CD14-positive monocyte (primary cell): ENCODE data around the gene APP. TPM values are rescaled to one million over a fixed set of nuclear protein-coding genes. Genes with fewer than 3 reads are reported as not detected.

Experiments
- DNase-seq, 3 donors: peaks; one replicate each; pipeline ENCODE4 v3.0.0-alpha.2; 2011 to 2022
- H2AFZ ChIP-seq: 2 replicates; pipeline ENCODE4 v1.6.0; 2012; ENCODE audit warnings: mild to moderate bottlenecking, low read depth, low read length, inconsistent platforms; ENCODE audit not compliant: insufficient read depth, poor library complexity, severe bottlenecking
- H3K27ac ChIP-seq, 2 donors: 1 replicate in 1 of 2; 2 replicates in 1 of 2; pipeline ENCODE4 v1.5.1; 2012 to 2013; ENCODE audit warnings: low read length in 2 of 2, control low read depth in 1 of 2, inconsistent platforms in 1 of 2, low read depth in 1 of 2, mild to moderate bottlenecking in 1 of 2
- H3K27me3 ChIP-seq, 2 donors: one replicate each; pipeline versions ENCODE4 v1.6.0 to v1.6.1; 2011 to 2013; ENCODE audit warnings: low read length in 2 of 2; ENCODE audit not compliant: control insufficient read depth in 2 of 2, insufficient read depth in 2 of 2
- H3K36me3 ChIP-seq, 2 donors: replicated peaks in 1 of 2; 1 replicate in 1 of 2; 2 replicates in 1 of 2; pipeline versions ENCODE4 v1.5.1 to v1.6.1; 2012 to 2013; ENCODE audit warnings: low read length in 2 of 2, control low read depth in 1 of 2, inconsistent platforms in 1 of 2, mild to moderate bottlenecking in 1 of 2; ENCODE audit not compliant: insufficient read depth in 2 of 2, control insufficient read depth in 1 of 2
- H3K4me1 ChIP-seq, 2 donors: 1 replicate in 1 of 2; 2 replicates in 1 of 2; pipeline versions ENCODE4 v1.5.1 to v1.6.1; 2012 to 2013; ENCODE audit warnings: low read length in 2 of 2, control low read depth in 1 of 2, inconsistent platforms in 1 of 2, mild to moderate bottlenecking in 1 of 2, moderate library complexity in 1 of 2; ENCODE audit not compliant: insufficient read depth in 2 of 2, control insufficient read depth in 1 of 2
- H3K4me2 ChIP-seq: replicated peaks from 2 replicates; pipeline ENCODE3; 2012; ENCODE audit warnings: low read length, moderate library complexity, mild to moderate bottlenecking; ENCODE audit not compliant: poor library complexity, severe bottlenecking; ENCODE audit errors: extremely low read depth
- H3K4me3 ChIP-seq, 3 experiments: fragments of 200-600 bp in 1 of 3; sonication (generic) in 1 of 3; replicated peaks in 1 of 3; 1 replicate in 2 of 3; 2 replicates in 1 of 3; pipeline ENCODE4 v1.5.1; 2011 to 2013; ENCODE audit warnings: low read length in 3 of 3, mild to moderate bottlenecking in 3 of 3, control low read depth in 2 of 3, low read depth in 2 of 3, inconsistent platforms in 1 of 3, moderate library complexity in 1 of 3
- H3K79me2 ChIP-seq: 2 replicates; pipeline ENCODE4 v1.6.0; 2012; ENCODE audit warnings: mild to moderate bottlenecking, control low read depth, inconsistent platforms, low read length, moderate library complexity; ENCODE audit not compliant: insufficient read depth
- H3K9ac ChIP-seq: 2 replicates; pipeline ENCODE4 v1.6.0; 2017; ENCODE audit warnings: low read length, mild to moderate bottlenecking; ENCODE audit not compliant: insufficient read depth, poor library complexity, severe bottlenecking
- H3K9me3 ChIP-seq, 2 donors: replicated peaks in 1 of 2; 1 replicate in 1 of 2; 2 replicates in 1 of 2; pipeline versions ENCODE4 v1.5.1 to v1.6.1; 2012 to 2013; ENCODE audit warnings: low read length in 2 of 2, control low read depth in 1 of 2; ENCODE audit not compliant: control insufficient read depth in 1 of 2, insufficient read depth in 1 of 2
- H4K20me1 ChIP-seq: 2 replicates; pipeline ENCODE4 v1.6.0; 2012; ENCODE audit warnings: mild to moderate bottlenecking, low read length, control low read depth, moderate library complexity; ENCODE audit not compliant: insufficient read depth
- H3K27ac Mint-ChIP-seq, 7 donors: one replicate each; pipeline ENCODE4 v1.8.0; 2020; ENCODE audit warnings: mild to moderate bottlenecking in 7 of 7, mixed read lengths in 7 of 7, moderate library complexity in 6 of 7, inconsistent platforms in 2 of 7
- H3K27me3 Mint-ChIP-seq, 3 donors: one replicate each; pipeline ENCODE4 v1.8.0; 2021 to 2022; ENCODE audit warnings: low read depth in 3 of 3, mild to moderate bottlenecking in 3 of 3, mixed read lengths in 3 of 3, moderate library complexity in 3 of 3, inconsistent platforms in 1 of 3
- H3K36me3 Mint-ChIP-seq, 2 donors: one replicate each; pipeline ENCODE4 v1.8.0; 2020; ENCODE audit warnings: mixed read lengths in 2 of 2, inconsistent platforms in 1 of 2, mild to moderate bottlenecking in 1 of 2
- H3K4me1 Mint-ChIP-seq: one replicate; pipeline ENCODE4 v1.8.0; 2020; ENCODE audit warnings: mild to moderate bottlenecking, mixed read lengths
- H3K4me3 Mint-ChIP-seq, 2 donors: one replicate each; pipeline ENCODE4 v1.8.0; 2020; ENCODE audit warnings: mild to moderate bottlenecking in 2 of 2, mixed read lengths in 2 of 2, moderate library complexity in 1 of 2
- H3K9me3 Mint-ChIP-seq, 7 donors: one replicate each; pipeline ENCODE4 v1.8.0; 2020 to 2022; ENCODE audit warnings: mixed read lengths in 7 of 7, mild to moderate bottlenecking in 6 of 7, moderate library complexity in 6 of 7, inconsistent platforms in 2 of 7
- CTCF ChIP-seq: fragments of 200-600 bp; IDR thresholded peaks from one replicate; pipeline ENCODE4 v1.8.0; 2022; ENCODE audit warnings: antibody characterized with exemption, mild to moderate bottlenecking
- WGBS: methylation state at CpG from one replicate; pipeline ENCODE4 v1.1.5; 2013; ENCODE audit warnings: missing lambda C conversion rate; ENCODE audit not compliant: insufficient coverage; 5-methylcytosine and 5-hydroxymethylcytosine counted together
- intact Hi-C, 2 donors: fragments of 100-400 bp; cut with micrococcal nuclease; formaldehyde crosslinking; loops; one replicate each; pipeline versions ENCODE4 v1.15.0 to v1.15.1; 2023
- polyA plus RNA-seq, 3 donors: library from polyadenylated mRNA; depleted of rRNA in 1 of 3; unstranded in 2 of 3; stranded (reverse) in 1 of 3; fragments of 300-500 nt in 2 of 3; fragments of >200 nt in 1 of 3; fragmentation: Illumina TruSeq in 2 of 3; gene quantifications; 1 replicate in 2 of 3; 2 replicates in 1 of 3; pipeline ENCODE4 v1.2.3, GENCODE V29; 2012 to 2021

APP gene
- polyA plus RNA-seq, 3 donors, result 28.0 to 118 (median 35.1) TPM

GRCh38 chr21:26050857-26051256 lies 119.7 kb downstream of the APP start:
- Mint-ChIP-seq H3K27me3 (peaks cover 0 to 2% (median 0%) of the 10 kb centered on the region in 3 donors), H3K36me3 (peaks cover 41 to 61% of the 10 kb centered on the region in 2 donors), H3K9me3 (no peaks in the 10 kb centered on the region), H3K27ac (peak overlapping the region in 3 of 7 donors; percentile 44 to 78 (median 73)), H3K4me1 (no peaks in the 10 kb centered on the region), H3K4me3 (no peak overlapping the region)
- no peak overlapping the region for H3K4me3 ChIP-seq
- no peaks in the 10 kb centered on the region for H3K4me1 ChIP-seq
- peaks cover 6% of the 10 kb centered on the region for H4K20me1 ChIP-seq
- WGBS, result 97% methylated on average over 3 of the region's 6 CpGs
- H3K4me2 ChIP-seq, result no peak overlapping the region
- peaks cover 6% of the 10 kb centered on the region for H3K79me2 ChIP-seq
- TF ChIP-seq CTCF, result no peak
- H3K36me3 ChIP-seq, result peaks cover 23 to 64% of the 10 kb centered on the region in 2 donors
- H3K9ac ChIP-seq, result no peak overlapping the region
- intact Hi-C loops, result no loop called here
- no peak overlapping the region for H3K27ac ChIP-seq
- DNase-seq, result no peak
- no peaks in the 10 kb centered on the region for H3K9me3 ChIP-seq
- no peak overlapping the region for H2AFZ ChIP-seq
- no peaks in the 10 kb centered on the region for H3K27me3 ChIP-seq

- H3K27me3 ChIP-seq, result no peaks in the 10 kb centered on the region
- no peak overlapping the region for H3K4me3 ChIP-seq
- no peaks in the 10 kb centered on the region for H3K4me1 ChIP-seq
- H4K20me1 ChIP-seq, result no peaks in the 10 kb centered on the region
- H3K9ac ChIP-seq, result no peak overlapping the region
- no peaks in the 10 kb centered on the region for H3K79me2 ChIP-seq
- H3K27me3 Mint-ChIP-seq, result peaks cover 0 to 2% (median 0%) of the 10 kb centered on the region in 3 donors
- H3K9me3 Mint-ChIP-seq, result no peaks in the 10 kb centered on the region
- WGBS, result no CpG with 5 or more reads among the region's 1 CpG
- H3K4me3 Mint-ChIP-seq, result no peak overlapping the region
- H3K36me3 Mint-ChIP-seq, result peaks cover 46 to 65% of the 10 kb centered on the region in 2 donors
- no peaks in the 10 kb centered on the region for H3K9me3 ChIP-seq
- no peak for TF ChIP-seq CTCF
- H2AFZ ChIP-seq, result no peak overlapping the region
- intact Hi-C loops, result no loop called here
- no peaks in the 10 kb centered on the region for H3K4me1 Mint-ChIP-seq
- H3K27ac Mint-ChIP-seq, result no peak overlapping the region
- peaks cover 28 to 71% of the 10 kb centered on the region in 2 donors for H3K36me3 ChIP-seq
- no peak overlapping the region for H3K27ac ChIP-seq
- H3K4me2 ChIP-seq, result no peak overlapping the region
- no peak for DNase-seq
Observed at GRCh38 chr21:26049803-26050202, 120.8 kb downstream of the APP start.
